ENCODE data around the gene NR3C2. TPM values are rescaled to one million over a fixed set of nuclear protein-coding genes. Genes with fewer than 3 reads are reported as not detected.

NR3C2 gene
- total and polyA plus RNA-seq, 4 donors = 2.0 to 11.5 (median 3.2) TPM

DNA sequence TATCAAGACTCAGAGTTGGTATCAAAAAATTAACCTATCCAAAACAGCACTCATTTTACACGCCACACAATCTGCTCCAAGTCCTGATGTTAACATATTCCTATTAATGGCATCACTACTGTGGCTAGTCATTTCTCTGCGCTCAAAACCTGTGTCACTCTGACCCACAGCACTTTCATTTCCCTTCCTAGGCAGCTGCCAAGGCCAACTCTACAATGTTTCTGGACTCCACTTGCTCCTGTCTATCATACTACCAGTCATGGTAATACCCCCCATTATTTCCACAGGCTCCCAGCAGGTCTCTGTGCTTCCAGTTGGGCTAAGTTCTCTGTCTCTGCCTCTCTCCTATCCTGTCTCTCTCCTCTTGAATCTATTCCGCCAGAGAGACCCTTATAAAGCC, 323.6 kb downstream of the NR3C2 start (continued):
- TF ChIP-seq, protein P1, sequence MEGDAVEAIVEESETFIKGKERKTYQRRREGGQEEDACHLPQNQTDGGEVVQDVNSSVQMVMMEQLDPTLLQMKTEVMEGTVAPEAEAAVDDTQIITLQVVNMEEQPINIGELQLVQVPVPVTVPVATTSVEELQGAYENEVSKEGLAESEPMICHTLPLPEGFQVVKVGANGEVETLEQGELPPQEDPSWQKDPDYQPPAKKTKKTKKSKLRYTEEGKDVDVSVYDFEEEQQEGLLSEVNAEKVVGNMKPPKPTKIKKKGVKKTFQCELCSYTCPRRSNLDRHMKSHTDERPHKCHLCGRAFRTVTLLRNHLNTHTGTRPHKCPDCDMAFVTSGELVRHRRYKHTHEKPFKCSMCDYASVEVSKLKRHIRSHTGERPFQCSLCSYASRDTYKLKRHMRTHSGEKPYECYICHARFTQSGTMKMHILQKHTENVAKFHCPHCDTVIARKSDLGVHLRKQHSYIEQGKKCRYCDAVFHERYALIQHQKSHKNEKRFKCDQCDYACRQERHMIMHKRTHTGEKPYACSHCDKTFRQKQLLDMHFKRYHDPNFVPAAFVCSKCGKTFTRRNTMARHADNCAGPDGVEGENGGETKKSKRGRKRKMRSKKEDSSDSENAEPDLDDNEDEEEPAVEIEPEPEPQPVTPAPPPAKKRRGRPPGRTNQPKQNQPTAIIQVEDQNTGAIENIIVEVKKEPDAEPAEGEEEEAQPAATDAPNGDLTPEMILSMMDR (IDR thresholded peaks at IDR 0.05; ENCODE audit: low read depth, low read length, missing input control) = no peak

DNA sequence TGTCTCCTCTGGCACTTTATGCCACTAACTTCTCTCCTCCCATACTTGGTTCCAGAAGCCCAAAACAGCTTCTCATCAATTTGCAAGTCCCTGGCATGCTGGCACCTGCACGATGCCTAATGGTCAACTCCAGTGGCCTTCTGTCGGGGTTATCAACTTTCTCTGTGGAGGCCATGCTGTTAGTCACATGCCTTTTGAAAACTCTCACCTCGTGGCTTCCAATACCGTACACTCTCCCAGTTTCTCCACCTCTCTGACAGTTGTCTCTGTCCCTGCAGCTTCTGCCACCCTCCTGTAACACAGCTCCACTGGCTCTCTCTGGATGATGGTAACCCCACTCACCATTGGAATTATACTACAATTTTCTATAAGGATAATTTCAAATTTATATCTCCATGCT, 324.0 kb downstream of the NR3C2 start:
- DNase-seq (ENCODE audit: low spot score) = no peak
- H3K27me3 ChIP-seq (ENCODE audit: control insufficient read depth in 4 of 4, insufficient read depth in 4 of 4, low read length in 3 of 4) = no peaks in the 10 kb centered on the region
- 97% methylated on average over 4 of the region's 4 CpGs for WGBS
- H3K9ac ChIP-seq (ENCODE audit: low read depth in 1 of 2, low read length in 2 of 2) = no peak overlapping the region
- no peak overlapping the region for H3K4me3 ChIP-seq (ENCODE audit: low read depth in 1 of 3, low read length in 3 of 3)
- TF ChIP-seq RAD21 (IDR thresholded peaks at IDR 0.05) (no peak), SP1 (IDR thresholded peaks at IDR 0.05) (no peak), FOXA1 (IDR thresholded peaks at IDR 0.05) (no peak), FOXA2 (IDR thresholded peaks at IDR 0.05) (no peak), GABPA (IDR thresholded peaks at IDR 0.05 in 1 of 2, conservative IDR thresholded peaks at IDR 0.05 in 1 of 2) (no peak), HNF4G (IDR thresholded peaks at IDR 0.05) (no peak), HNF4A (conservative IDR thresholded peaks at IDR 0.05) (no peak), JUND (IDR thresholded peaks at IDR 0.05) (no peak), EGR1 (IDR thresholded peaks at IDR 0.05; ENCODE audit: low read depth in 2 of 2) (no peak), TAF1 (conservative IDR thresholded peaks at IDR 0.05) (no peak), NR2F2 (IDR thresholded peaks at IDR 0.05) (no peak)
- TF ChIP-seq, protein P2, sequence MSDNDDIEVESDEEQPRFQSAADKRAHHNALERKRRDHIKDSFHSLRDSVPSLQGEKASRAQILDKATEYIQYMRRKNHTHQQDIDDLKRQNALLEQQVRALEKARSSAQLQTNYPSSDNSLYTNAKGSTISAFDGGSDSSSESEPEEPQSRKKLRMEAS (IDR thresholded peaks at IDR 0.05) = no peak
- TF ChIP-seq, protein P3, sequence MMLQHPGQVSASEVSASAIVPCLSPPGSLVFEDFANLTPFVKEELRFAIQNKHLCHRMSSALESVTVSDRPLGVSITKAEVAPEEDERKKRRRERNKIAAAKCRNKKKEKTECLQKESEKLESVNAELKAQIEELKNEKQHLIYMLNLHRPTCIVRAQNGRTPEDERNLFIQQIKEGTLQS (IDR thresholded peaks at IDR 0.05) = no peak
- TF ChIP-seq, protein P4, sequence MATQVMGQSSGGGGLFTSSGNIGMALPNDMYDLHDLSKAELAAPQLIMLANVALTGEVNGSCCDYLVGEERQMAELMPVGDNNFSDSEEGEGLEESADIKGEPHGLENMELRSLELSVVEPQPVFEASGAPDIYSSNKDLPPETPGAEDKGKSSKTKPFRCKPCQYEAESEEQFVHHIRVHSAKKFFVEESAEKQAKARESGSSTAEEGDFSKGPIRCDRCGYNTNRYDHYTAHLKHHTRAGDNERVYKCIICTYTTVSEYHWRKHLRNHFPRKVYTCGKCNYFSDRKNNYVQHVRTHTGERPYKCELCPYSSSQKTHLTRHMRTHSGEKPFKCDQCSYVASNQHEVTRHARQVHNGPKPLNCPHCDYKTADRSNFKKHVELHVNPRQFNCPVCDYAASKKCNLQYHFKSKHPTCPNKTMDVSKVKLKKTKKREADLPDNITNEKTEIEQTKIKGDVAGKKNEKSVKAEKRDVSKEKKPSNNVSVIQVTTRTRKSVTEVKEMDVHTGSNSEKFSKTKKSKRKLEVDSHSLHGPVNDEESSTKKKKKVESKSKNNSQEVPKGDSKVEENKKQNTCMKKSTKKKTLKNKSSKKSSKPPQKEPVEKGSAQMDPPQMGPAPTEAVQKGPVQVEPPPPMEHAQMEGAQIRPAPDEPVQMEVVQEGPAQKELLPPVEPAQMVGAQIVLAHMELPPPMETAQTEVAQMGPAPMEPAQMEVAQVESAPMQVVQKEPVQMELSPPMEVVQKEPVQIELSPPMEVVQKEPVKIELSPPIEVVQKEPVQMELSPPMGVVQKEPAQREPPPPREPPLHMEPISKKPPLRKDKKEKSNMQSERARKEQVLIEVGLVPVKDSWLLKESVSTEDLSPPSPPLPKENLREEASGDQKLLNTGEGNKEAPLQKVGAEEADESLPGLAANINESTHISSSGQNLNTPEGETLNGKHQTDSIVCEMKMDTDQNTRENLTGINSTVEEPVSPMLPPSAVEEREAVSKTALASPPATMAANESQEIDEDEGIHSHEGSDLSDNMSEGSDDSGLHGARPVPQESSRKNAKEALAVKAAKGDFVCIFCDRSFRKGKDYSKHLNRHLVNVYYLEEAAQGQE (IDR thresholded peaks at IDR 0.05) = no peak
- peaks cover 2 to 16% (median 11%) of the 10 kb centered on the region in 4 donors for H3K36me3 ChIP-seq (ENCODE audit: control insufficient read depth in 4 of 4, insufficient read depth in 3 of 4, low read depth in 1 of 4, low read length in 3 of 4)
- no peak overlapping the region for H3K27ac ChIP-seq (ENCODE audit: low read depth in 1 of 2, low read length in 2 of 2)
- peaks cover 0 to 6% (median 2%) of the 10 kb centered on the region in 4 donors for H3K4me1 ChIP-seq (ENCODE audit: control insufficient read depth in 4 of 4, insufficient read depth in 4 of 4, low read length in 3 of 4)
- H3K9me3 ChIP-seq (ENCODE audit: control insufficient read depth in 4 of 4, low read length in 3 of 4) = peaks cover 0 to 3% (median 0%) of the 10 kb centered on the region in 4 donors

DNA sequence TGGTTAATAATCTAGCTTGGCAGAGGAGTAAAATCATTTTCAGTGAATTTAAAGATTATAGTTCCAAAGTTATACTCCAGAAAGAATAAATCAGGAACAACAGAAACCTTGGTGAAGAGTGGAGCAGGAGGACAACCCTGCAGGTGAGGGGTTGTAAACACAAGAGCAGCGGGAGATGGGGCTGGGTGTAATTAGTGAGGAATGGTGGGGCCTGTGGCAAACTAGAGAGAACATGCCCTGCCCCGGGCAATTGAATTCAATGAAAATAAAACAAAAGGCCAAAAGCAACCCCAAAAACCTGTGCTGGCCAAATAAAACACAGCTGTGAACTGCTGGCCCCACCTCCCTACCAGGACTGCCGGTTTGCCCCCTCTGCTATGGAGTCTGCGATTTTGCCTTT, 325.2 kb downstream of the NR3C2 start:
- H3K9ac ChIP-seq (ENCODE audit: low read depth in 1 of 2, low read length in 2 of 2) = no peak overlapping the region
- H3K4me3 ChIP-seq (ENCODE audit: low read depth in 1 of 3, low read length in 3 of 3) = no peak overlapping the region
- H3K27ac ChIP-seq (ENCODE audit: low read depth in 1 of 2, low read length in 2 of 2) = no peak overlapping the region
- 94% methylated on average over 4 of the region's 4 CpGs for WGBS
- no peak for TF ChIP-seq HNF4G (IDR thresholded peaks at IDR 0.05)
- TF ChIP-seq RXRA (IDR thresholded peaks at IDR 0.05) = no peak
- TF ChIP-seq, protein P4 (IDR thresholded peaks at IDR 0.05) = no peak
- TF ChIP-seq, protein P3 (IDR thresholded peaks at IDR 0.05) = no peak
- no peak for TF ChIP-seq FOXA2 (IDR thresholded peaks at IDR 0.05)
- TF ChIP-seq, protein P2 (IDR thresholded peaks at IDR 0.05) = no peak
- TF ChIP-seq YY1 (IDR thresholded peaks at IDR 0.05) = no peak
- TF ChIP-seq TAF1 (conservative IDR thresholded peaks at IDR 0.05) = no peak
- TF ChIP-seq HNF4A (conservative IDR thresholded peaks at IDR 0.05) = no peak
- TF ChIP-seq, protein P5, sequence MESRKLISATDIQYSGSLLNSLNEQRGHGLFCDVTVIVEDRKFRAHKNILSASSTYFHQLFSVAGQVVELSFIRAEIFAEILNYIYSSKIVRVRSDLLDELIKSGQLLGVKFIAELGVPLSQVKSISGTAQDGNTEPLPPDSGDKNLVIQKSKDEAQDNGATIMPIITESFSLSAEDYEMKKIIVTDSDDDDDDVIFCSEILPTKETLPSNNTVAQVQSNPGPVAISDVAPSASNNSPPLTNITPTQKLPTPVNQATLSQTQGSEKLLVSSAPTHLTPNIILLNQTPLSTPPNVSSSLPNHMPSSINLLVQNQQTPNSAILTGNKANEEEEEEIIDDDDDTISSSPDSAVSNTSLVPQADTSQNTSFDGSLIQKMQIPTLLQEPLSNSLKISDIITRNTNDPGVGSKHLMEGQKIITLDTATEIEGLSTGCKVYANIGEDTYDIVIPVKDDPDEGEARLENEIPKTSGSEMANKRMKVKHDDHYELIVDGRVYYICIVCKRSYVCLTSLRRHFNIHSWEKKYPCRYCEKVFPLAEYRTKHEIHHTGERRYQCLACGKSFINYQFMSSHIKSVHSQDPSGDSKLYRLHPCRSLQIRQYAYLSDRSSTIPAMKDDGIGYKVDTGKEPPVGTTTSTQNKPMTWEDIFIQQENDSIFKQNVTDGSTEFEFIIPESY (IDR thresholded peaks at IDR 0.05) = no peak
- no peak for TF ChIP-seq FOXA1 (IDR thresholded peaks at IDR 0.05)
- no peak for TF ChIP-seq SP1 (IDR thresholded peaks at IDR 0.05)
- TF ChIP-seq RAD21 (IDR thresholded peaks at IDR 0.05) = no peak
- TF ChIP-seq NR2F2 (IDR thresholded peaks at IDR 0.05) = no peak
- H3K9me3 ChIP-seq (ENCODE audit: control insufficient read depth in 4 of 4, low read length in 3 of 4) = no peaks in the 10 kb centered on the region
- no peaks in the 10 kb centered on the region for H3K27me3 ChIP-seq (ENCODE audit: control insufficient read depth in 4 of 4, insufficient read depth in 4 of 4, low read length in 3 of 4)
- peaks cover 0 to 6% (median 2%) of the 10 kb centered on the region in 4 donors for H3K4me1 ChIP-seq (ENCODE audit: control insufficient read depth in 4 of 4, insufficient read depth in 4 of 4, low read length in 3 of 4)
- DNase-seq (ENCODE audit: low spot score) = no peak
- H3K36me3 ChIP-seq (ENCODE audit: control insufficient read depth in 4 of 4, insufficient read depth in 3 of 4, low read depth in 1 of 4, low read length in 3 of 4) = peaks cover 2 to 16% (median 11%) of the 10 kb centered on the region in 4 donors
